Kidney (tissue), 22 donors: ENCODE results near the gene KRT35. TPM values are rescaled to one million over a fixed set of nuclear protein-coding genes. Genes with fewer than 3 reads are reported as not detected.

Source experiments
- DNase-seq, 5 donors: peaks; one replicate each; pipeline ENCODE4 v3.0.0-alpha.2; 2013 to 2020
- FAIRE-seq: peaks from 2 replicates; lab custom pipeline; 2012; peaks lifted over from hg19 to GRCh38; lab: Jason Lieb, UNC
- H3K27ac ChIP-seq, 2 donors: one replicate each; pipeline ENCODE4 v1.7.0; 2013; ENCODE audit warnings: low read depth in 2 of 2, low read length in 2 of 2, inconsistent platforms in 1 of 2
- H3K27me3 ChIP-seq: one replicate; pipeline ENCODE4 v1.7.1; 2013; ENCODE audit warnings: low read length, inconsistent platforms; ENCODE audit not compliant: control insufficient read depth, insufficient read depth
- H3K36me3 ChIP-seq, 3 donors: one replicate each; pipeline versions ENCODE4 v1.7.0 to v1.7.1; 2013; ENCODE audit warnings: low read length in 3 of 3, control low read depth in 1 of 3, inconsistent platforms in 1 of 3; ENCODE audit not compliant: insufficient read depth in 3 of 3, control insufficient read depth in 2 of 3
- H3K4me1 ChIP-seq, 3 donors: one replicate each; pipeline versions ENCODE4 v1.7.0 to v1.7.1; 2013; ENCODE audit warnings: low read length in 3 of 3, inconsistent platforms in 1 of 3, low read depth in 1 of 3; ENCODE audit not compliant: control insufficient read depth in 2 of 3, insufficient read depth in 2 of 3
- H3K4me3 ChIP-seq, 3 donors: one replicate each; pipeline versions ENCODE4 v1.7.0 to v1.8.1; 2013; ENCODE audit warnings: low read length in 3 of 3, control low read depth in 1 of 3, inconsistent platforms in 1 of 3
- H3K9ac ChIP-seq, 3 donors: one replicate each; pipeline versions ENCODE4 v1.7.0 to v1.7.1; 2013; ENCODE audit warnings: low read length in 3 of 3, control low read depth in 1 of 3, inconsistent platforms in 1 of 3
- H3K9me3 ChIP-seq, 3 donors: one replicate each; pipeline versions ENCODE4 v1.7.0 to v1.7.1; 2013; ENCODE audit warnings: low read length in 3 of 3, control low read depth in 1 of 3, inconsistent platforms in 1 of 3; ENCODE audit not compliant: control insufficient read depth in 2 of 3, insufficient read depth in 1 of 3
- intact Hi-C: fragments of 100-400 bp; cut with DNase I; formaldehyde crosslinking; loops from one replicate; pipeline ENCODE4 v1.11.1; 2022
- long read RNA-seq, 10 donors: library from polyadenylated mRNA in 1 of 10; unstranded in 1 of 10; transcript quantifications; one replicate each; pipeline ENCODE4 v2.0.0 and lab custom pipeline, GENCODE V29; 2021 to 2026
- polyA plus RNA-seq: library from polyadenylated mRNA; stranded (reverse); fragments of 350-450 nt; fragmentation: Illumina TruSeq; extraction: RNeasy Lipid Tissue Mini Kit (QIAGEN cat#74804); gene quantifications from one replicate; pipeline ENCODE4 v1.2.3, GENCODE V29; 2014; ENCODE audit warnings: low read depth, low replicate concordance; ENCODE audit not compliant: insufficient read depth
- total RNA-seq: library from RNA; stranded (reverse); fragmentation: NEBNext Ultra II Directional; extraction: Animal tissue kit (Norgen Biotek cat#: 25700); gene quantifications from one replicate; pipeline ENCODE4 v1.2.1, GENCODE V29; 2021
- TF ChIP-seq, protein P1 (sequence below): IDR thresholded peaks from 3 replicates; pipeline ENCODE4 v1.5.1; 2012; ENCODE audit warnings: mild to moderate bottlenecking, moderate library complexity, borderline replicate concordance; ENCODE audit not compliant: insufficient read depth; ENCODE audit errors: extremely low read depth
- donor health status: control.
- donor health status: control.
- donor health status: control.
- donor health status: control.
- donor health status: control.
- donor health status: DM: yes; HTN: yes; CAD: no.
- donor health status: Normal renal cell carcinoma (clear cell type).

KRT35 gene
- total RNA-seq = not detected
- not detected for polyA plus RNA-seq
- long read RNA-seq, donor 1 = 0 reads
- long read RNA-seq, donor 2 = 0 reads
- long read RNA-seq, donor 3 = 0 reads
- long read RNA-seq, donor 4 = 0 reads
- long read RNA-seq, donor 5 = 0 reads
- long read RNA-seq, donor 6 = 0 reads
- long read RNA-seq, donor 7 = 0 reads
- long read RNA-seq, donor 8 = 0 reads
- long read RNA-seq, donor 9 = 0 reads
- long read RNA-seq, donor 10 = 0 reads

DNA sequence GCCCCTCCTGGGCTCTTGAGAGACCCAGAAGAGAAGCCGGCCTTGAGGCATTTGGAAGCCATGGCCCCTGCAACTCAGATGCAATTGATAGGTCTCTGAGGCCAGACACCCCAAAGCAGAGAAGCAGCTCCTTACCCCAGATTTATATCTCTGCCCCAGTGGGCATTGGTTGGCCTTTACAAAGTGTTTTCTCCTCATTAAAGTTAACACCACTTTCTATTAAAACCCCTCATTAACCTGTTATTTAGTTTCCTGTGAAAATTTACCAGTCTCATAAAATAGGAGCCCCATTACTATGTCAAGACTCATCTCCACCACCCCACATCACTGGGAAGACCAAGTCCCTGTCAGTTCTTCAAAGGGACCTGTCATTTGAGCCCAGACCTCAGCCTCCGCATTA, at the start of gene KRT35:
TSS of gene KRT35 (minus strand) at position 116 of the 400 bp plus-strand sequence. CDS start at position 62, 54 bp downstream.
- TF ChIP-seq, protein P1, sequence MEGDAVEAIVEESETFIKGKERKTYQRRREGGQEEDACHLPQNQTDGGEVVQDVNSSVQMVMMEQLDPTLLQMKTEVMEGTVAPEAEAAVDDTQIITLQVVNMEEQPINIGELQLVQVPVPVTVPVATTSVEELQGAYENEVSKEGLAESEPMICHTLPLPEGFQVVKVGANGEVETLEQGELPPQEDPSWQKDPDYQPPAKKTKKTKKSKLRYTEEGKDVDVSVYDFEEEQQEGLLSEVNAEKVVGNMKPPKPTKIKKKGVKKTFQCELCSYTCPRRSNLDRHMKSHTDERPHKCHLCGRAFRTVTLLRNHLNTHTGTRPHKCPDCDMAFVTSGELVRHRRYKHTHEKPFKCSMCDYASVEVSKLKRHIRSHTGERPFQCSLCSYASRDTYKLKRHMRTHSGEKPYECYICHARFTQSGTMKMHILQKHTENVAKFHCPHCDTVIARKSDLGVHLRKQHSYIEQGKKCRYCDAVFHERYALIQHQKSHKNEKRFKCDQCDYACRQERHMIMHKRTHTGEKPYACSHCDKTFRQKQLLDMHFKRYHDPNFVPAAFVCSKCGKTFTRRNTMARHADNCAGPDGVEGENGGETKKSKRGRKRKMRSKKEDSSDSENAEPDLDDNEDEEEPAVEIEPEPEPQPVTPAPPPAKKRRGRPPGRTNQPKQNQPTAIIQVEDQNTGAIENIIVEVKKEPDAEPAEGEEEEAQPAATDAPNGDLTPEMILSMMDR = no peak
- FAIRE-seq (no peak), DNase-seq (peak in 3 of 5 donors; percentile 26 to 54 (median 53))
- intact Hi-C loops = no loop called here
- H3K27me3 ChIP-seq = no peaks in the 10 kb centered on the region
- no peaks in the 10 kb centered on the region for H3K9me3 ChIP-seq
- no peak within 1 kb of the TSS for H3K4me3 ChIP-seq
- no peaks in the 10 kb centered on the region for H3K36me3 ChIP-seq
- H3K27ac ChIP-seq = no peak within 1 kb of the TSS
- H3K4me1 ChIP-seq = peaks cover 0 to 3% (median 0%) of the 10 kb centered on the region in 3 donors
- no peak within 1 kb of the TSS for H3K9ac ChIP-seq

DNA sequence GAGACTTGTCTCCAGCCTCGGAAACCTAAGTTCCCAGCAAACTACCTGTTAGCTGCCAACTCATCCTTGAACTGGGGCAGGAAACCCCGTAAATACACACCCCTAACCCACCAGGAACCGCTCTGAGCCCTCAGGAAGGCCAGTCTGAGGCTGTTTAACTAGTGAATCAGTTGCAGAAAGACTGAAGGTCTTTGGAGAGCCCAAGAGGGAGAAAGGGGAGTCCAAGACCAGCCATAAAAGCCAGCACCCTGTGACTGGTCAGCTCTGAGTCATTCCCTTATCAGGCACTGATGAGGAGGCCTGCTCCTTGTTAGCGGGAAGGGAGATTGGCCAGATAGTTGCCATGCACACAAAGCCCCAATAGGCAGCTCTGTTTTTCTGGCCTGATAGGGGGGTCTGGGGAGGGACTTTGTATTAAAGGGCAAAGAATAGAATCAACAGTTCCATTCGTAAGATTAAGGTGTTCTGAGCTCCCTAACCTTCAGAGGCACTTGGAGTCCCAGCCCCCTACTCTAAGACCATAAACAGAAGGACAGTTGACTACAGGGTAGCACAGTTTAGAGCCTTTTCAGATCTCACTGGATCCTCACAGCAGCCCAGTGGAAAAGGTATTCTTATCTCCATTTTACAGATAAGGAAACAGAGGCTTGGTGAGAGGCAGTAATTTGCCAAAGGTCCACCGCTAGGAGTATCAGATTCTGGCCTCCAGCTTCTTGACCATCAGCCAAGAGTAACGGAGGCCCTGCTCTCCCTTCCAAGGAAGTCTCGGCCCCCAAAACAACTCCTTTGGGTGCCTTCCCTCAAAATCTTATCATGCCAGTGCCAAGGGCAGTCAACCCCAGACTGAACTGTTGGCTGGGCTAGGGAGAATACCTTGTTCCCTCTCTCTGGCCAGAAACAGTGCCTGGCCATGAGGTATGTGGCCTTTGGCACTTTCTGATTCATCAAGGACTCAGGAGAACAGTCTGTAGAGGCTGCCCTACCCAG, 49.4 kb upstream of the KRT35 start:
- Histone ChIP-seq H3K9ac (no peak overlapping the region), H3K4me1 (peaks cover 0 to 7% (median 0%) of the 10 kb centered on the region in 3 donors), H3K9me3 (no peaks in the 10 kb centered on the region), H3K27ac (peak overlapping the region; percentile 56 to 58), H3K4me3 (no peak overlapping the region), H3K36me3 (no peaks in the 10 kb centered on the region), H3K27me3 (no peaks in the 10 kb centered on the region)
- no peak for FAIRE-seq
- TF ChIP-seq, protein P1 = no peak
- peak in 4 of 5 donors; percentile 26 to 61 (median 54) for DNase-seq
- intact Hi-C loops = no loop called here

DNA sequence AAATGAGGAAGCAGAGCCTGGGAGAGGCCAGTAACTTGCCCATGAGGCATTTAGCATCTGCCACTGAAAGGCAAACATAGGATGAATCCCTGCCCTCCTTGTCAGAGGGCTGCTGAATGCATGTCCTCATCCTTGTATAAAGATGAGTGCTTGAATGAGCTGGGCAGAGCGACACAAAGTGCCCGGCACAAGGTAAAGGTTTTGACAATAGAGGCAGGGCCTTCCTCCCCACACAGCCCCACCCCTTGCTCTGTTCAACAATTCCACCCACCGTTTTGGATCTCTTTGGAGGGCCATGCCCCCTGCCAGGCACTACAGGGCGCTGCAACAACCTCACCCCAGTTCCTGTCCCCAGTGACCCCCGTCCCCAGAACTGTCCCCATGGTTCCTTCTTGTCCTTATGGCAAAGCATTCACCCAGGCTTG, 48.6 kb upstream of the KRT35 start:
- no peaks in the 10 kb centered on the region for H3K9me3 ChIP-seq
- H3K27ac ChIP-seq = peak overlapping the region; percentile 56 to 58
- H3K9ac ChIP-seq = no peak overlapping the region
- no peak overlapping the region for H3K4me3 ChIP-seq
- peaks cover 0 to 7% (median 0%) of the 10 kb centered on the region in 3 donors for H3K4me1 ChIP-seq
- TF ChIP-seq, protein P1 = no peak
- H3K27me3 ChIP-seq = no peaks in the 10 kb centered on the region
- DNase-seq (no peak), FAIRE-seq (no peak)
- intact Hi-C loops = no loop called here
- H3K36me3 ChIP-seq = no peaks in the 10 kb centered on the region
